HG03175 (cell line): ENCODE measurements around the gene CREBBP.

Source experiments
- ATAC-seq: cut with Tn5 transposase; IDR thresholded peaks from one replicate; pipeline ENCODE4 v1.9.1; 2021; ENCODE audit warnings: mild to moderate bottlenecking, moderate library complexity; ENCODE audit not compliant: unreplicated experiment

CREBBP gene

GRCh38 chr16:3857189-3858043 lies 23.1 kb downstream of the CREBBP start:
- peak; percentile 55 for ATAC-seq

- ATAC-seq: no peak
These were observed 24.0 kb downstream of the CREBBP start for GRCh38 chr16:3856367-3857141.

- no peak for ATAC-seq
These were observed 25.6 kb downstream of the CREBBP start for GRCh38 chr16:3854750-3855541.

GRCh38 chr16:3850544-3850899 lies 30.0 kb downstream of the CREBBP start:
- no peak for ATAC-seq

- ATAC-seq: no peak
These were observed 30.6 kb downstream of the CREBBP start for GRCh38 chr16:3849751-3850543.

- ATAC-seq: no peak
These were observed 33.9 kb downstream of the CREBBP start for GRCh38 chr16:3846595-3847091.

- no peak for ATAC-seq
These were observed 34.4 kb downstream of the CREBBP start for GRCh38 chr16:3846087-3846486.

- no peak for ATAC-seq
These were observed 37.5 kb downstream of the CREBBP start for GRCh38 chr16:3842994-3843393.

- ATAC-seq: no peak
These were observed 38.6 kb downstream of the CREBBP start for GRCh38 chr16:3841729-3842508.

- ATAC-seq: no peak
These were observed 40.9 kb downstream of the CREBBP start for GRCh38 chr16:3839402-3840184.

GRCh38 chr16:3838600-3839401 lies 41.7 kb downstream of the CREBBP start:
- ATAC-seq: no peak

- no peak for ATAC-seq
These were observed 42.5 kb downstream of the CREBBP start for GRCh38 chr16:3837851-3838586.

- no peak for ATAC-seq
These were observed 43.9 kb downstream of the CREBBP start for GRCh38 chr16:3836641-3837040.

- ATAC-seq: no peak
These were observed 45.4 kb downstream of the CREBBP start for GRCh38 chr16:3835089-3835602.

- no peak for ATAC-seq
These were observed 47.8 kb downstream of the CREBBP start for GRCh38 chr16:3832668-3833067.

GRCh38 chr16:3830625-3831254 lies 49.8 kb downstream of the CREBBP start:
- no peak for ATAC-seq
